Right lobe of liver (tissue), 6 donors: ENCODE data around the gene MED31. TPM values are rescaled to one million over a fixed set of nuclear protein-coding genes. Genes with fewer than 3 reads are reported as not detected.
A peak's percentile ranks its signal among the peaks of the same experiment; 100 is the strongest.

ENCODE experiments used
- ATAC-seq, 4 donors: fragments of 200-7000 bp; cut with Tn5 transposase; one replicate each; pipeline ENCODE4 v1.9.1; 2020; ENCODE audit warnings: mild to moderate bottlenecking in 4 of 4, moderate library complexity in 4 of 4
- DNase-seq, 3 donors: peaks; one replicate each; pipeline ENCODE4 v3.0.0-alpha.2; 2020
- H3K27ac ChIP-seq, 3 donors: fragments of 200-600 bp; one replicate each; pipeline ENCODE4 v1.8.0; 2022
- H3K27me3 ChIP-seq, 2 donors: fragments of 200-600 bp; one replicate each; pipeline ENCODE4 v1.8.0; 2022
- H3K36me3 ChIP-seq, 4 donors: fragments of 200-600 bp; sonication (generic) in 1 of 4; one replicate each; pipeline versions ENCODE4 v1.5.1 to v1.8.0; 2017 to 2022; ENCODE audit warnings: control low read depth in 1 of 4
- H3K4me1 ChIP-seq, 4 donors: fragments of 200-600 bp; sonication (generic) in 1 of 4; one replicate each; pipeline versions ENCODE4 v1.5.1 to v1.8.0; 2017 to 2022; ENCODE audit warnings: control low read depth in 1 of 4
- H3K4me3 ChIP-seq, 3 donors: fragments of 200-600 bp; one replicate each; pipeline ENCODE4 v1.8.0; 2022
- H3K9me3 ChIP-seq, 4 donors: fragments of 200-600 bp; sonication (generic) in 1 of 4; one replicate each; pipeline versions ENCODE4 v1.5.1 to v1.8.0; 2017 to 2022; ENCODE audit warnings: control low read depth in 1 of 4
- POLR2A ChIP-seq: fragments of 450-650 bp; IDR thresholded peaks from one replicate; pipeline ENCODE4 v1.6.1; 2017; ENCODE audit warnings: antibody characterized with exemption, mild to moderate bottlenecking
- WGBS: methylation state at CpG from one replicate; pipeline ENCODE4 v1.1.6; 2018; ENCODE audit warnings: low coverage, low lambda C conversion rate; ENCODE audit not compliant: insufficient coverage; ENCODE audit errors: missing lambda C conversion rate; 5-methylcytosine and 5-hydroxymethylcytosine counted together
- intact Hi-C, 2 donors: fragments of 100-400 bp; cut with DNase I; formaldehyde crosslinking; loops; one replicate each; pipeline versions ENCODE4 v1.11.2 to v1.14.1; 2022
- total RNA-seq, 6 experiments: library from RNA; depleted of rRNA in 2 of 6; stranded (reverse); fragments of >200 nt in 2 of 6; fragmentation: NEBNext Ultra II Directional in 3 of 6; extraction: Animal tissue kit (Norgen Biotek cat#: 25700) in 3 of 6; gene quantifications; one replicate each; pipeline versions ENCODE4 v1.1.0 to v1.2.4, GENCODE V29; 2016 to 2023
- TF ChIP-seq, protein P1 (sequence below), 4 donors: fragments of 200-600 bp in 3 of 4; fragments of 450-650 bp in 1 of 4; IDR thresholded peaks; one replicate each; pipeline versions ENCODE4 v1.5.1 to v1.8.0; 2016 to 2022; ENCODE audit warnings: antibody characterized with exemption in 4 of 4, mild to moderate bottlenecking in 2 of 4
- donor health status: DM: no; HTN: yes; CAD: no.
- donor health status: DM: no; HTN: no; CAD: no.
- donor health status: DM: no; HTN: no; CAD: no.
- donor health status: DM: no; HTN: yes; CAD: no.
- donor health status: DM: no; HTN: yes; CAD: no.

The MED31 gene
- total RNA-seq, 6 experiments from 2014 or later: 3.5 to 10.7 (median 7.4) TPM

DNA sequence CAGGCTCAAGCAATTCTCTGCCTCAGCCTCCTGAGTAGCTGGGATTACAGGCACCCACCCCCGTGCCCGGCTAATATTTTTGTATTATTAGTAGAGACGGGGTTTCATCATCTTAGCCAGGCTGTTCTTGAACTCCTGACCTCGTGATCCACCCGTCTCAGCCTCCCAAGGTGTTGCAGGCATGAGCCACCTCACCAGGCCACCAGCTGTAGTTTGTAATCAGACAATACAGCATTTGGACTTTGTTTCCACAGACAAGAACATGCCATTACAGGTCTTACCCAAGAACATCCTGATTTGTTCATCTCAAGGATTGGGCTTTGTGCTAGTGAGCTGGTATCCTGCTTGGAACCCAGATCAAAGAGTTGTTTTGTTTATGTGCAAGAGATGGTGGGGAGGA is 30.3 kb upstream of the MED31 start:
- DNase-seq (peak in 1 of 3 donors; percentile 15), ATAC-seq (no peak)
- Histone ChIP-seq H3K27ac (no peak overlapping the region), H3K27me3 (no peaks in the 10 kb centered on the region), H3K36me3 (no peaks in the 10 kb centered on the region), H3K4me3 (no peak overlapping the region), H3K9me3 (no peaks in the 10 kb centered on the region), H3K4me1 (peaks cover 0 to 61% (median 14%) of the 10 kb centered on the region in 4 donors)
- intact Hi-C loops: no loop called here
- WGBS: 15% methylated on average over 5 of the region's 5 CpGs
- no peak for TF ChIP-seq POLR2A
- TF ChIP-seq, protein P1, sequence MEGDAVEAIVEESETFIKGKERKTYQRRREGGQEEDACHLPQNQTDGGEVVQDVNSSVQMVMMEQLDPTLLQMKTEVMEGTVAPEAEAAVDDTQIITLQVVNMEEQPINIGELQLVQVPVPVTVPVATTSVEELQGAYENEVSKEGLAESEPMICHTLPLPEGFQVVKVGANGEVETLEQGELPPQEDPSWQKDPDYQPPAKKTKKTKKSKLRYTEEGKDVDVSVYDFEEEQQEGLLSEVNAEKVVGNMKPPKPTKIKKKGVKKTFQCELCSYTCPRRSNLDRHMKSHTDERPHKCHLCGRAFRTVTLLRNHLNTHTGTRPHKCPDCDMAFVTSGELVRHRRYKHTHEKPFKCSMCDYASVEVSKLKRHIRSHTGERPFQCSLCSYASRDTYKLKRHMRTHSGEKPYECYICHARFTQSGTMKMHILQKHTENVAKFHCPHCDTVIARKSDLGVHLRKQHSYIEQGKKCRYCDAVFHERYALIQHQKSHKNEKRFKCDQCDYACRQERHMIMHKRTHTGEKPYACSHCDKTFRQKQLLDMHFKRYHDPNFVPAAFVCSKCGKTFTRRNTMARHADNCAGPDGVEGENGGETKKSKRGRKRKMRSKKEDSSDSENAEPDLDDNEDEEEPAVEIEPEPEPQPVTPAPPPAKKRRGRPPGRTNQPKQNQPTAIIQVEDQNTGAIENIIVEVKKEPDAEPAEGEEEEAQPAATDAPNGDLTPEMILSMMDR (IDR thresholded peaks at IDR 0.05): no peak

DNA sequence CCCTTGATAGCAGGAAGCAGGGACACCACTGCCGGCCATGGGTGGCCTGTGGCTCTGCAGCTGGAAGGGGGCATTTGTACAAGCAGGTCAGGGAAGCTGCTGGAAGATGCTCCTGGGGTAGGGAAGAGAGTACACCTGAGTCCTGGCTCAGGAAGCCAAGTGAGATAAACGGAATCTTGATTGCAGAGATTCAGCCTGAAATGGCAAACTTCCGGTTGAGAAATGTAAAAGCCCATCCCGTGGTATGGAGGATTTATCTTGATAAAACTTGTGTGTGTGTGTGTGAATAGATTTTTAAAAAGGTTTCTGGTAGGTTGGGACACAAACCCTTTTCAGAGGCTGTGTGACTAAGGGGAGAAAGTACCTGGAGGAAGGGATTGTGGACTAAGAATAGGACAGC is 29.8 kb upstream of the MED31 start:
- H3K27me3 ChIP-seq: no peaks in the 10 kb centered on the region
- DNase-seq (peak in 1 of 3 donors; percentile 26), ATAC-seq (no peak)
- H3K4me1 ChIP-seq: peaks cover 0 to 57% (median 13%) of the 10 kb centered on the region in 4 donors
- H3K27ac ChIP-seq: no peak overlapping the region
- H3K4me3 ChIP-seq: no peak overlapping the region
- WGBS: 40% methylated on average over 4 of the region's 4 CpGs
- intact Hi-C loops: no loop called here
- no peaks in the 10 kb centered on the region for H3K9me3 ChIP-seq
- TF ChIP-seq POLR2A: no peak
- TF ChIP-seq, protein P1 (IDR thresholded peaks at IDR 0.05): no peak
- no peaks in the 10 kb centered on the region for H3K36me3 ChIP-seq

DNA sequence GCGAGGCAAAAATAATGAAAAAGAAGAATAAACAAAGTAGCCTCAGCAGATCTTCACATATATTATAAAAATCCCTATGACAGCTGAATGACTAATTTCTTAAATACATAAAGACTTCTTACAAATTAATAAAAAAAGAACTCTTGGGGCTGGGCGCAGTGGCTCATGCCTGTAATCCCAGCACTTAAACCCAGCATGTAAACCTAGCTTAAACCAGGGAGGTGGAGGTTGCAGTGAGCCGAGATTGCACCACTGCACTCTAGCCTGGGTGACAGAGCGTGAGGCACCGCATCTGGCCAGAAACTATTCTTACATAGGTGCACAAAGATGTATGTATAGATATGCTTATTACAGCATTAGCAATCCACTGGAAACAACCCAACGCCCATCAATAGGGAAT is 27.8 kb upstream of the MED31 start:
- Histone ChIP-seq H3K27ac (no peak overlapping the region), H3K27me3 (no peaks in the 10 kb centered on the region), H3K36me3 (no peaks in the 10 kb centered on the region), H3K4me3 (no peak overlapping the region), H3K9me3 (no peaks in the 10 kb centered on the region), H3K4me1 (peaks cover 0 to 38% (median 9%) of the 10 kb centered on the region in 4 donors)
- ATAC-seq (no peak), DNase-seq (peak in 1 of 3 donors; percentile 14)
- WGBS: 75% methylated on average over 6 of the region's 6 CpGs
- no peak for TF ChIP-seq POLR2A
- TF ChIP-seq, protein P1 (IDR thresholded peaks at IDR 0.05): no peak
- intact Hi-C loops: no loop called here

DNA sequence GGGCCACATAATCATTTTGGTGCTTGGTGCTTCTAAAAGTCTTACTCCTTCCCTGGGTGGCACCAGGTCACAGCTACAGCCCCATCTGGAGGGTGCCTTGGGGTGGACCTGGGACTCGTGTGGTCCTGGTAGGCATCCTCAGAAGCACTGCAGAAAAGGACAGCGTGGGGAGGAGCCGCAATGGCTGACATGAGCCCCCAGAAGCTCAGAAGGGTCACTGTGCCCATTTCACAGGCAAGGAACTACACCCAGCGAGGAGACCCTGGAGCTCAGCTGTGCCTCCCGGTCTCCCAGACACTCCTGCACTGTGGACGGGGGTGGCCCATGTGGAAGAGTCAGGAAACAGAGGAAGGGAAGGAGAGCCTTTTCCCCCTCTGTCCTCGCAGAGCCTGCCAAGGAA is 26.5 kb upstream of the MED31 start:
- no peak for TF ChIP-seq POLR2A
- TF ChIP-seq, protein P1 (IDR thresholded peaks at IDR 0.05): no peak
- Histone ChIP-seq H3K9me3 (no peaks in the 10 kb centered on the region), H3K4me3 (no peak overlapping the region), H3K4me1 (peaks cover 0 to 25% (median 3%) of the 10 kb centered on the region in 4 donors), H3K27me3 (no peaks in the 10 kb centered on the region), H3K27ac (no peak overlapping the region), H3K36me3 (no peaks in the 10 kb centered on the region)
- WGBS: no CpG with 5 or more reads among the region's 7 CpGs
- no peak for DNase-seq
- no peak for ATAC-seq
- intact Hi-C loops: no loop called here
